GM18868 (cell line): ENCODE data around the gene CIB4.
"Not testable (repeated sequence)": the region's sequence is repeated elsewhere in the genome, so short reads cannot be mapped to it uniquely, and the experiment has no call there.

Experiments used
- ATAC-seq: cut with Tn5 transposase; IDR thresholded peaks from one replicate; pipeline ENCODE4 v1.9.1; 2021; ENCODE audit warnings: mild to moderate bottlenecking, moderate library complexity; ENCODE audit not compliant: unreplicated experiment

The CIB4 gene

GRCh38 chr2:26668041-26668440, 26.9 kb upstream of the CIB4 start:
- no peak for ATAC-seq

DNA sequence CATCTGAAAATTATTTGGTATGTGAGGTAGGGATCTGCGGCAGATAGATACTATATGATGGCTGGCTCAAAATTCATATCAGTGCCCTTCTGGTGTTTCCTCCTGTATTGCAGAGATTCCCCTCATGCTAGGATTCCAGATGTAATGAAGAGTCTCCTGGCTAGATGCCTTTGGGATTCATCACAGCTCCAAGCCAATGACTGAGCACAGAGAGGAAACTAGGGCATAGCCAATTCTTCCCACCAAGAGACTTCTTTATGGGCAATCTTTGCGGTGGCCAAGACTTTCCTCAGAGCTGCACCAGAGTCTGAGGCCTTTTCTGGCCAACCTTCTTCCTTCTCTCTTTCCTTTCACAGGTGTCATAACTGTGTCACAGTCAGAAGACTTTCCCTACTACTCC, 25.5 kb upstream of the CIB4 start:
- ATAC-seq: no peak

DNA sequence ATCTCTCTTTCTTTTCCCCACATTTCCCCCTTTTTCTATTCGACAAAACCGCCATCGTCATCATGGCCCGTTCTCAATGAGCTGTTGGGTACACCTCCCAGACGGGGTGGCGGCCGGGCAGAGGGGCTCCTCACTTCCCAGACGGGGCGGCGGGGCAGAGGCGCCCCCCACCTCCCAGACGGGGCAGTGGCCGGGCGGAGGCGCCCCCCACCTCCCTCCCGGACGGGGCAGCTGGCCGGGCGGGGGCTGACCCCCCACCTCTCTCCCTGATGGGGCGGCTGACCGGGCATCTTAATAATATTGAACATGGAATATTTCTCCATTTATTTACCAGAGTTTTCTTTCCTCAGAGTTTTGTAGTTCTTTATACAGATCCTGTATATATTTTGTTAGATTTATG, 24.1 kb upstream of the CIB4 start:
- ATAC-seq: not testable (repeated sequence)

- ATAC-seq: no peak
Observed at GRCh38 chr2:26660363-26660962, 19.3 kb upstream of the CIB4 start.

- no peak for ATAC-seq
Observed at GRCh38 chr2:26658691-26659346, 17.7 kb upstream of the CIB4 start.

- ATAC-seq: no peak
Observed at GRCh38 chr2:26657265-26657664, 16.1 kb upstream of the CIB4 start.

DNA sequence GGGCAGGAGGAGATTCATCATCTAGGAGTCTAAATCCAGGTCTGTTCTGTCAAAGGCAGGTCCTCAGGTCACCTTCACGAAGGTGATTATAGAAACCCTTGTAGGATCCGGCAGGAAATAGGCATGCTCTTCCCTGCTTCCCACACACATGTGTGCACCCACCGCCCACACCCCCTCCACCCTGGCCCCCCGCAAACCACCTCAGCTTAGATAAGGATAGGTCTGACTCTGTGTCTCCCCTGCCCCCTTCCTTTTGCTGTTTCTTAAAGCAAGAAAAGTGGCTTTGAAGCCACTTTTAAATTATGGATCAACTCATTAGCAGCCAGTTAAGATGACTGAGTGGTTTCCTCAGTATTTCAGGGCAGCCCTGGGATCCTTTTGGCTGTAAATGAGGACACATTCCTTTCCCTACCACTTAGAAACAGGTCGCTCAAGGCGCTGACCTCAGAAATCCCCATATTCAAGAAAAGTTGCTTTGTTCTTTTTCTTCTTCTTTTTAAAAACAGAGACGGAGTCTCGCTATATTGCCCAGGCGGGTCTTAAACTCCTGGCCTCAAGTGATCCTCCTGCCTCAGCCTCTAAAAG, 14.5 kb upstream of the CIB4 start:
- ATAC-seq: no peak

- ATAC-seq: not testable (repeated sequence)
Observed at GRCh38 chr2:26655120-26655519, 14.0 kb upstream of the CIB4 start.

DNA sequence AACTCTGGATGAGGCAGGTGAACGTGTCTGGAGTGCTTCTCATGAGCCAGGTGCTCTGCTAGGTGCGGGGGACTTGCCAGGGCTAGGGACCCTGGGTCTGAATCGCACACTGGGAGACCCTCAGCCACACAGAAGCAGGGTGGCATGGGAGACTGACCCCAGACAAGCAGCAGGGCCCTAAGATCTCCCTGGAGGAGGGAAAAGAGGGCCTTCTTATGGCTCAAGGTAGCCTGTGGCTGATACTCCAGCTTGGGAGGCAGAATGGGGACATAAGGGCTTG, 12.8 kb upstream of the CIB4 start:
- no peak for ATAC-seq

- ATAC-seq: no peak
Observed at GRCh38 chr2:26653207-26654060, 12.3 kb upstream of the CIB4 start.

DNA sequence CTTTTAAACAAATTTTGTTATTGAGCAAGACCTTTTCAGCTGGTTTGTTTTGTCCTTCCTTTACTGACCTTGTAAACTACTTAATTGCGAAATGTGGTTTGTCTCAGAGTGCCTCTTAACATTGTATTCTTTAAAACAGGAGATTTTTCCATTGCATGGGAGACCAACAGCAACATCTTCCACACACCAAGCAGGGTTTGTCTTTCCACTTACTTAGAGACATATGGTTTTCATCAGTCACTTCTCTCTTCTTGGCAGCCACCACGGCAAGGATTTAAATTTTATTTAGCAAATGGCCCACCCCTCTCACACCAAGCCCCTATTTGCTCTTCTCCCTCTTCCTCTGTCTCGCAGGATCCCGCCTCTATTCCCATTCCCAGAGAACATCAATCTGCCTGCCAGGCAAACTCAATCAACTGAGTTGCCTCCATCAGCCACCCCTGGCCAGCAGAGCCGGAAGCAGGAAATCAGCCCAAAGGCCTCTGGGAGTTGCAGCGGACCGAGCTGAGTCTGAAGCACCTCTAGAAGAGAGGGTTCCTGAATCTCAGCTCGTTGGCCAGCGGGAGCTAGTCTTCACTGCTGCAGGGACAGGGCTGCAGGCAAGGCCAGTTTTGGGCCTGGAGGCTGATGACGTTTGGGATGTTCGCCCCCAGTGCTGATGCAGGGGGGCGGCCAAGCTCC, 11.3 kb upstream of the CIB4 start:
- ATAC-seq: no peak

- no peak for ATAC-seq
Observed at GRCh38 chr2:26651799-26652198, 10.6 kb upstream of the CIB4 start.

DNA sequence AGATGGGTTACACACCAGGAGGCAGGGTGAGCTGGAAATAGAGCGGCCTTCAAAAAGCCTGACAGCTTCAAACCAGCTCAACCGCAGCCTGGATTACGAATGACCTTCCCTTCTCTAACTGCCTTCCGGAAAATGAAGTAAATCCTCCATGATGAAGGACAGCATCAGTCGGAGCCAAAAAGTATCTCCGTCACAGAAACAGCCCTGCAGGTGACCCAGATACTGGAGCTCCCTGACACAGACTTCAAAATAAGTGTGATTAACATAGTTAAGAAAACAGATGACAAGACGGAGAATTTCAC, 10.3 kb upstream of the CIB4 start:
- no peak for ATAC-seq

- ATAC-seq: no peak
Observed at GRCh38 chr2:26650713-26651469, 9.7 kb upstream of the CIB4 start.

- ATAC-seq: no peak
Observed at GRCh38 chr2:26649992-26650712, 9.0 kb upstream of the CIB4 start.

- ATAC-seq: no peak
Observed at GRCh38 chr2:26649322-26649721, 8.2 kb upstream of the CIB4 start.

DNA sequence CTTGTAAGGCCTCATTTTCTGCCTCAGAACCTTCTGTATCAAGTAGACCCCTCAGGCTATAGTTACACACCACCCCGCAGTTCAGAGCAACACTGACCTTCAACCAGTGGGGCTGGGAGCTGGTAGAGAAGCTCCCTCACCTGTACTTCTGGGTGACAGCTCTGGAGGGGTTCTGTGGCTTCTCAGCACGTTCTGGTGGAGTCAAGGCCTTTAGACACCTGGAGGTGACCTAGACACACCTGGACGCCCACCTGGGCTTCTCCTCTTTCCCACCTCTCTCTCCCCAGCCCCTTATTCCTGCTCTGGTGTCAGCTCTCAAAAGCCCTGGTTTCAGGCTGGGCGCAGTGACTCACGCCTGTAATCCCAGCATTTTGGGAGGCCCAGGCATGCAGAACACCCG, 7.3 kb upstream of the CIB4 start:
- ATAC-seq: no peak

- ATAC-seq: no peak
Observed at GRCh38 chr2:26647981-26648380, 6.8 kb upstream of the CIB4 start.

DNA sequence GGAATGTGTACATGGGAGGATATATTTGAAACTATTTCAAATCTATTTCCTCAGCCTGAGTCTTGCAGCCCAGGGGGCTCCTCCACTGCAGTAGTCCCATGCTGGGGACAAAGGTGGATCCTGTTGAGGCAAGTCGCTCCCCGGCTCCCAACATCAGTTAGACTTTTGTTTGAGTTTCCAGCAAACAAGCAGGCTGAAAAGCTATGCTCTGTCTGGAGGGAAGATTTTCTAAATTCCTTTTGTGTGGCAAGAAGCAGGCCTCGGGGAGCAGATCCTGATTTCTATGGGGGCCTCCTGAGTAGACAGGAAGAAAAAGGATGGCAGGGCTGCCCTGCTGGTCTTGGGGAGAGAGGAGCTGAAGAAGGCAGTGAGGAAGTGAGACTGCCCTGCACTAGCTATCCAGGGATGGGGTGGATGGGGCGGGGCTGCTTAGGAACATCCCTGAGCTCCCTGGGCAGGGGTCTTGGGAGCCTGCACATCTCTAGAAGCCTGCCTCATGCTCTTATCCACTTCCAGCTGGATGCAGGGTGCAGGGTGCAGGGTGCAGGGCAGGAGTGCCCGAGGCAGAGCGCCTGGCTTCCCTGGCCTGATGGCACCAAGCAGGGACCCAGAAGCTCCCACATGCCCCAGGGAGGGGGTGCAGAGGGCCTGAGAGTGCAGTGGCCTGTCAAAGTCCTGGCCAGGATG, 6.0 kb upstream of the CIB4 start:
- ATAC-seq: no peak

GRCh38 chr2:26645762-26646161, 4.6 kb upstream of the CIB4 start:
- no peak for ATAC-seq
